ENCODE measurements around the gene VEGFD. TPM values are rescaled to one million over a fixed set of nuclear protein-coding genes. Genes with fewer than 3 reads are reported as not detected.

Gene VEGFD
- total and polyA plus RNA-seq, 2 donors from 2014 or later: 1.2 to 1.5 TPM

GRCh38 chrX:15328131-15328530, 56.1 kb downstream of the VEGFD start:
- FAIRE-seq (no peak), DNase-seq (no peak)
- Histone ChIP-seq H3K4me3 (ENCODE audit: low read length in 3 of 3) (no peak overlapping the region), H3K4me1 (ENCODE audit: control insufficient read depth in 2 of 3, insufficient read depth in 2 of 3, low read depth in 1 of 3, low read length in 3 of 3) (no peaks in the 10 kb centered on the region), H3K27me3 (ENCODE audit: control insufficient read depth, insufficient read depth, low read length) (peaks cover 10% of the 10 kb centered on the region), H3K9me3 (ENCODE audit: control insufficient read depth in 2 of 3, insufficient read depth in 1 of 3, low read length in 3 of 3) (peaks cover 0 to 2% (median 0%) of the 10 kb centered on the region in 3 donors), H3K36me3 (ENCODE audit: control insufficient read depth in 2 of 3, insufficient read depth in 3 of 3, low read length in 3 of 3) (peaks cover 3 to 11% (median 4%) of the 10 kb centered on the region in 3 donors), H3K9ac (ENCODE audit: low read length in 3 of 3) (no peak overlapping the region), H3K27ac (ENCODE audit: low read depth in 2 of 2, low read length in 2 of 2) (no peak overlapping the region)
- intact Hi-C loops (cut with DNase I): no loop called here
- TF ChIP-seq CTCF (IDR thresholded peaks at IDR 0.05; ENCODE audit: borderline replicate concordance, extremely low read depth, insufficient read depth): no peak

GRCh38 chrX:15322472-15322871, 61.7 kb downstream of the VEGFD start:
- intact Hi-C loops (cut with DNase I): no loop called here
- no peak for TF ChIP-seq CTCF (IDR thresholded peaks at IDR 0.05; ENCODE audit: borderline replicate concordance, extremely low read depth, insufficient read depth)
- Histone ChIP-seq H3K9ac (ENCODE audit: low read length in 3 of 3) (no peak overlapping the region), H3K27me3 (ENCODE audit: control insufficient read depth, insufficient read depth, low read length) (peaks cover 6% of the 10 kb centered on the region), H3K27ac (ENCODE audit: low read depth in 2 of 2, low read length in 2 of 2) (no peak overlapping the region), H3K4me1 (ENCODE audit: control insufficient read depth in 2 of 3, insufficient read depth in 2 of 3, low read depth in 1 of 3, low read length in 3 of 3) (no peaks in the 10 kb centered on the region), H3K9me3 (ENCODE audit: control insufficient read depth in 2 of 3, insufficient read depth in 1 of 3, low read length in 3 of 3) (no peaks in the 10 kb centered on the region), H3K4me3 (ENCODE audit: low read length in 3 of 3) (no peak overlapping the region), H3K36me3 (ENCODE audit: control insufficient read depth in 2 of 3, insufficient read depth in 3 of 3, low read length in 3 of 3) (peaks cover 0 to 4% (median 2%) of the 10 kb centered on the region in 3 donors)
- FAIRE-seq (no peak), DNase-seq (no peak)

- no peak for TF ChIP-seq CTCF (IDR thresholded peaks at IDR 0.05; ENCODE audit: borderline replicate concordance, extremely low read depth, insufficient read depth)
- H3K27me3 ChIP-seq (ENCODE audit: control insufficient read depth, insufficient read depth, low read length): peaks cover 6% of the 10 kb centered on the region
- FAIRE-seq: no peak
- no peaks in the 10 kb centered on the region for H3K9me3 ChIP-seq (ENCODE audit: control insufficient read depth in 2 of 3, insufficient read depth in 1 of 3, low read length in 3 of 3)
- intact Hi-C loops (cut with DNase I): no loop called here
- no peaks in the 10 kb centered on the region for H3K4me1 ChIP-seq (ENCODE audit: control insufficient read depth in 2 of 3, insufficient read depth in 2 of 3, low read depth in 1 of 3, low read length in 3 of 3)
- no peak for DNase-seq
- no peak overlapping the region for H3K9ac ChIP-seq (ENCODE audit: low read length in 3 of 3)
- H3K36me3 ChIP-seq (ENCODE audit: control insufficient read depth in 2 of 3, insufficient read depth in 3 of 3, low read length in 3 of 3): peaks cover 0 to 4% (median 2%) of the 10 kb centered on the region in 3 donors
- no peak overlapping the region for H3K4me3 ChIP-seq (ENCODE audit: low read length in 3 of 3)
- H3K27ac ChIP-seq (ENCODE audit: low read depth in 2 of 2, low read length in 2 of 2): no peak overlapping the region
Measured at GRCh38 chrX:15322072-15322471, 62.1 kb downstream of the VEGFD start.

GRCh38 chrX:15321447-15321846, 62.8 kb downstream of the VEGFD start:
- H3K4me3 ChIP-seq (ENCODE audit: low read length in 3 of 3): no peak overlapping the region

More at GRCh38 chrX:15321447-15321846, 62.8 kb downstream of the VEGFD start:
- TF ChIP-seq CTCF (IDR thresholded peaks at IDR 0.05; ENCODE audit: borderline replicate concordance, extremely low read depth, insufficient read depth): no peak
- Histone ChIP-seq H3K36me3 (ENCODE audit: control insufficient read depth in 2 of 3, insufficient read depth in 3 of 3, low read length in 3 of 3) (peaks cover 0 to 4% (median 2%) of the 10 kb centered on the region in 3 donors), H3K4me1 (ENCODE audit: control insufficient read depth in 2 of 3, insufficient read depth in 2 of 3, low read depth in 1 of 3, low read length in 3 of 3) (no peaks in the 10 kb centered on the region), H3K27me3 (ENCODE audit: control insufficient read depth, insufficient read depth, low read length) (peaks cover 6% of the 10 kb centered on the region), H3K9ac (ENCODE audit: low read length in 3 of 3) (no peak overlapping the region), H3K27ac (ENCODE audit: low read depth in 2 of 2, low read length in 2 of 2) (no peak overlapping the region), H3K9me3 (ENCODE audit: control insufficient read depth in 2 of 3, insufficient read depth in 1 of 3, low read length in 3 of 3) (no peaks in the 10 kb centered on the region)
- no peak for DNase-seq
- no peak for FAIRE-seq
- intact Hi-C loops (cut with DNase I): no loop called here
